ENCODE results near the gene DNAJC24.

DNAJC24 gene

GRCh38 chr11:31369348-31370329, at the start of gene DNAJC24, which contains the start of gene DCDC1 (continued):
- TF ChIP-seq PRDM2 (tag by site-specific recombination; IDR thresholded peaks at IDR 0.05; ENCODE audit: borderline replicate concordance) (no peak), ZFP41 (tag by site-specific recombination; IDR thresholded peaks at IDR 0.05; ENCODE audit: borderline replicate concordance) (no peak), ZNF629 (tag by site-specific recombination; IDR thresholded peaks at IDR 0.05) (peak; percentile 66), ZSCAN5A (tag by site-specific recombination; IDR thresholded peaks at IDR 0.05) (peak; percentile 88), WT1 (tag by site-specific recombination; IDR thresholded peaks at IDR 0.05) (no peak), ZBTB20 (tag by site-specific recombination; IDR thresholded peaks at IDR 0.05) (peak; percentile 42; the same call in 1 of the 2 replicates), ZNF639 (tag by site-specific recombination; IDR thresholded peaks at IDR 0.05) (no peak), ZNF354C (tag by site-specific recombination; IDR thresholded peaks at IDR 0.05; ENCODE audit: borderline replicate concordance, low read depth) (no peak), YY1 (tag by site-specific recombination; IDR thresholded peaks at IDR 0.05) (0 out of 2 replicates have a peak, but pooled peaks have one; percentile 18), ZNF223 (tag by site-specific recombination; IDR thresholded peaks at IDR 0.05) (no peak), EGR2 (tag by site-specific recombination; IDR thresholded peaks at IDR 0.05; ENCODE audit: low read depth) (0 out of 2 replicates have a peak, but pooled peaks have one; percentile 18), ZNF692 (tag by site-specific recombination; IDR thresholded peaks at IDR 0.05) (peak; percentile 56; the same call in 1 of the 2 replicates), ZBTB8A (tag by site-specific recombination; IDR thresholded peaks at IDR 0.05) (peak; percentile 34; the same call in 1 of the 2 replicates), ZNF280C (tag by site-specific recombination; IDR thresholded peaks at IDR 0.05) (no peak), ZNF280D (tag by site-specific recombination; IDR thresholded peaks at IDR 0.05) (no peak), ZNF341 (tag by site-specific recombination; IDR thresholded peaks at IDR 0.05; ENCODE audit: low read depth) (0 out of 2 replicates have a peak, but pooled peaks have one; percentile 25), ZNF600 (tag by site-specific recombination; IDR thresholded peaks at IDR 0.05) (peak; percentile 92), ZNF626 (tag by site-specific recombination; IDR thresholded peaks at IDR 0.05) (no peak), ZXDB (tag by site-specific recombination; IDR thresholded peaks at IDR 0.05) (peak; percentile 64; the same call in 1 of the 2 replicates), ZNF501 (tag by site-specific recombination; IDR thresholded peaks at IDR 0.05) (peak; percentile 75; the same call in 1 of the 2 replicates), MEIS1 (CRISPR knock-in tag; IDR thresholded peaks at IDR 0.05; ENCODE audit: borderline replicate concordance) (no peak)
